Thoracic aorta (tissue), 2 donors: Measurements from ENCODE around the gene COX7C. TPM values are rescaled to one million over a fixed set of nuclear protein-coding genes. Genes with fewer than 3 reads are reported as not detected.
"Not testable (repeated sequence)": the region's sequence is repeated elsewhere in the genome, so short reads cannot be mapped to it uniquely, and the experiment has no call there.

Experiments
- ATAC-seq: fragments of 150-250 bp; one replicate; pipeline ENCODE4 v1.8.0; 2017; ENCODE audit warnings: low read depth; ENCODE audit not compliant: insufficient number of reproducible peaks, low FRiP score
- DNase-seq: peaks from one replicate; pipeline ENCODE4 v3.0.0-alpha.2; 2020; ENCODE audit warnings: low spot score
- H3K27ac ChIP-seq, 2 donors: fragments of 200-600 bp; sonication (generic); 1 replicate in 1 of 2; 2 replicates in 1 of 2; pipeline ENCODE4 v1.5.1; 2016; ENCODE audit warnings: mild to moderate bottlenecking in 2 of 2, moderate library complexity in 2 of 2
- H3K27me3 ChIP-seq: fragments of 200-600 bp; sonication (generic); replicated peaks from 2 replicates; pipeline ENCODE4 v1.6.0; 2016; ENCODE audit warnings: mild to moderate bottlenecking; ENCODE audit not compliant: insufficient read depth
- H3K36me3 ChIP-seq: fragments of 200-600 bp; sonication (generic); one replicate; pipeline ENCODE4 v1.5.1; 2016
- H3K4me1 ChIP-seq, 2 donors: fragments of 200-600 bp; sonication (generic); 1 replicate in 1 of 2; 2 replicates in 1 of 2; pipeline versions ENCODE4 v1.5.1 to v1.6.0; 2016; ENCODE audit warnings: low read depth in 2 of 2, mild to moderate bottlenecking in 1 of 2; ENCODE audit not compliant: control insufficient read depth in 1 of 2
- H3K4me3 ChIP-seq: fragments of 200-600 bp; sonication (generic); 2 replicates; pipeline ENCODE4 v1.5.1; 2016; ENCODE audit warnings: mild to moderate bottlenecking
- H3K9me3 ChIP-seq: fragments of 200-600 bp; sonication (generic); 2 replicates; pipeline ENCODE4 v1.5.1; 2016
- total RNA-seq, 2 donors: library from RNA; depleted of rRNA; stranded (reverse); fragments of >200 nt; gene quantifications; one replicate each; pipeline versions ENCODE4 v1.1.0 to v1.2.3, GENCODE V29; 2016
- TF ChIP-seq, protein P1 (sequence below): fragments of 200-600 bp; sonication (generic); IDR thresholded peaks from one replicate; pipeline ENCODE4 v1.5.1; 2019; ENCODE audit warnings: antibody characterized with exemption

Gene COX7C, protein sequence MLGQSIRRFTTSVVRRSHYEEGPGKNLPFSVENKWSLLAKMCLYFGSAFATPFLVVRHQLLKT
- total RNA-seq = 100 to 1,000 TPM; 226 to 240 TPM

DNA sequence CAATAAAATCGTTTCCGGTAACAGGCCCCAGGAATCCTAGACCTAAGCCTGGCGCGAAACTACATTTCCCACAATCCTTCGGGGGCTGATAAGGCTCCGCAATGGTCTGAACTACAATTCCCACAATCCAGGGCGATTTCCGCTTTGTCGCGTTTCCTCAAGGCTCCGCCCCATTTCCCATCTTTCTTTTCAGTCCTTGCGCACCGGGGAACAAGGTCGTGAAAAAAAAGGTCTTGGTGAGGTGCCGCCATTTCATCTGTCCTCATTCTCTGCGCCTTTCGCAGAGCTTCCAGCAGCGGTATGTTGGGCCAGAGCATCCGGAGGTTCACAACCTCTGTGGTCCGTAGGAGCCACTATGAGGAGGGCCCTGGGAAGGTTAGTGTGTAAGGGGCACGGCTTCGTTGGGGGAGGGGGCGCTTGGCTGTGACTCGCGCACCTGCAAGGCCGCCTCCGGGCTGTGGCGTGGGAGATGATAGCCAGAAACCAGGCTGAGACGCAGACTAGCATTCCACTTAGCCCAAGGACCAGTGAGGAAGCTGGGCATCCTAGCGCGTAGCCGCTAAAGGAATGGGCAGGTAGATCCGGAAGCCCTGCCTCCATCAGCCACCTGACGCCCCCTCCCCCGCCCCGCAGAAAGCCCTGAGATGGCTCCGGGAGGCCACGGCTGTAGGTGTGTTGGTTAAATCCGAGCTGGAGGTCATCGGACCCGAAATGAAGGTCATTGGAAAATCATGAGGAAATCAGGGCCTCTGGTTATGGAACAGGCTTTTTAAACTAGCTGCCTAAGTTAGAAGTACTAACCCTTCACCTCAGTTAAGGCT, at the start of gene COX7C:
Gene COX7C (plus strand): TSS at position 186 of the 821 bp plus-strand sequence. CDS start 115 bp downstream, at position 301.
- peaks cover 2 to 11% of the 10 kb centered on the region in 2 donors for H3K4me1 ChIP-seq
- peak within 1 kb of the TSS; percentile 87 to 88 for H3K27ac ChIP-seq
- DNase-seq = peak; percentile 86
- ATAC-seq = peak; percentile 100
- H3K4me3 ChIP-seq = peak within 1 kb of the TSS; percentile 98
- no peaks in the 10 kb centered on the region for H3K9me3 ChIP-seq
- no peaks in the 10 kb centered on the region for H3K27me3 ChIP-seq
- TF ChIP-seq, protein P1, sequence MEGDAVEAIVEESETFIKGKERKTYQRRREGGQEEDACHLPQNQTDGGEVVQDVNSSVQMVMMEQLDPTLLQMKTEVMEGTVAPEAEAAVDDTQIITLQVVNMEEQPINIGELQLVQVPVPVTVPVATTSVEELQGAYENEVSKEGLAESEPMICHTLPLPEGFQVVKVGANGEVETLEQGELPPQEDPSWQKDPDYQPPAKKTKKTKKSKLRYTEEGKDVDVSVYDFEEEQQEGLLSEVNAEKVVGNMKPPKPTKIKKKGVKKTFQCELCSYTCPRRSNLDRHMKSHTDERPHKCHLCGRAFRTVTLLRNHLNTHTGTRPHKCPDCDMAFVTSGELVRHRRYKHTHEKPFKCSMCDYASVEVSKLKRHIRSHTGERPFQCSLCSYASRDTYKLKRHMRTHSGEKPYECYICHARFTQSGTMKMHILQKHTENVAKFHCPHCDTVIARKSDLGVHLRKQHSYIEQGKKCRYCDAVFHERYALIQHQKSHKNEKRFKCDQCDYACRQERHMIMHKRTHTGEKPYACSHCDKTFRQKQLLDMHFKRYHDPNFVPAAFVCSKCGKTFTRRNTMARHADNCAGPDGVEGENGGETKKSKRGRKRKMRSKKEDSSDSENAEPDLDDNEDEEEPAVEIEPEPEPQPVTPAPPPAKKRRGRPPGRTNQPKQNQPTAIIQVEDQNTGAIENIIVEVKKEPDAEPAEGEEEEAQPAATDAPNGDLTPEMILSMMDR = no peak
- peaks cover 8% of the 10 kb centered on the region for H3K36me3 ChIP-seq

DNA sequence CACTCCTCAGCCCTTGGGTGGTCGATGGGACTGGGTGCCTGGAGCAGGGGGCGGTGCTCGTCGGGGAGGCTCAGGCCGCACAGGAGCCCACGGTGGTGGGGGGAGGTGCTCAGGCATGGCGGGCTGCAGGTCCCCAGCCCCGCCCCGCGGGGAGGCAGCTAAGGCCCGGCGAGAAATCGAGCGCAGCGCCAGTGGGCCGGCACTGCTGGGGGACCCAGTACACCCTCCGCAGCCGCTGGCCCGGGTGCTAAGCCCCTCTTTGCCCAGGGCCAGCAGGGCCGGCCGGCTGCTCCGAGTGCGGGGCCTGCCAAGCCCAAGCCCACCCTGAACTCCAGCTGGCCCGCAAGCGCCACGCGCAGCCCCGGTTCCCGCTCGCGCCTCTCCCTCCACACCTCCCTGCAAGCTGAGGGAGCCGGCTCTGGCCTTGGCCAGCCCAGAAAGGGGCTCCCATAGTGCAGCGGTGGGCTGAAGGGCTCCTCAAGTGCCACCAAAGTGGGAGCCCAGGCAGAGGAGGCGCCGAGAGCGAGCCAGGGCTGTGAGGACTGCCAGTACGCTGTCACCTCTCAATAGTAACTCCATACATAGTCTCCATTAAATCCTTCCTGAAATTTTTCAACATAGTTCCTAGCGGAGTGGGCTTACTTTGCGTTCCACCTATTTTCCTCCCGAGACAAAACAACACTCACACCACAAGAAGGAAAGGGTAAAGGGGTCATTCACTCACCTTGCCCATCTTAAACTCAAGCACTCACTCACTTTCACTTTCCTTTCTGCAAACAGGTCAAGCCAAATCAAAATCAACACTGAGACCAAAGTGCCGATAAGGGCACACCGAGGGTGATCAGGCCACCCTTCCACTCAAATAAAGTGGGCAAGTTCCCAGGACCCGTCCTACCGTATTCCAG, 48.0 kb upstream of the COX7C start:
- H3K27ac ChIP-seq, H3K4me1 ChIP-seq, H3K4me3 ChIP-seq, H3K36me3 ChIP-seq, H3K9me3 ChIP-seq, ATAC-seq, DNase-seq, H3K27me3 ChIP-seq: not testable (repeated sequence)

DNA sequence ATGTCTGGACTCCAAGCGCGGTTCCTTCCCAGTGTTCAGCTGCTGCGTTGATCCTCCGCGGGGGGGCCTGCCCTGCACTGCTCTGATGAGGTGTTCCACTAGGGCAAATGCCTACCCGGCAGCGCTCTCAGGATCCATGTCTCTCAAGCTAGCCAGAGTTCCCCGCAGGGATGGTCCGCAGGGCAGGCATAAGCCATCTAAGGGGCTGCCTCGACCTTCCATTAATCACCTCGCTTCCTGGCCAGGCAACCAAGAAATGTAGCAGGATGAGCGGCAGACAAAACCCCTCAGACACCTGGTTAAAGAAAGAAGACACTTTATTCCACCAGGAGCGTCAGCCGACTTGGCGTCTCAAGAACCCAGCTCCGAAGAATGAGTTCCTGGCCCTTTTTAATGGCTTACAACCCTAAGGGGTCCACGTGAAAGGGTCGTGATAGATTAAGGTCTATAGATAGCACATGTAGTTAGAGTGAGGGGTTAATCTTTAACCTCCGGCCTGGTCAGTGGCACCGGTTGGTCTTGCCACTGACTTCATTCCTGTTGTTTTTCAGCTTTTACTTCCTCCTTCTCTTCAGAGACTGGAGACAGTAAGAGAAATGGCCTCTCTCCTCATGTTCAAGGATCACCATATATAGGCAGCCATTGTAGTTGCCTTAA, 47.2 kb upstream of the COX7C start:
- Histone ChIP-seq H3K4me1 (no peaks in the 10 kb centered on the region), H3K36me3 (no peaks in the 10 kb centered on the region), H3K4me3 (no peak overlapping the region), H3K9me3 (no peaks in the 10 kb centered on the region), H3K27ac (no peak overlapping the region), H3K27me3 (no peaks in the 10 kb centered on the region)
- TF ChIP-seq, protein P1 = no peak
- no peak for ATAC-seq
- DNase-seq = no peak

DNA sequence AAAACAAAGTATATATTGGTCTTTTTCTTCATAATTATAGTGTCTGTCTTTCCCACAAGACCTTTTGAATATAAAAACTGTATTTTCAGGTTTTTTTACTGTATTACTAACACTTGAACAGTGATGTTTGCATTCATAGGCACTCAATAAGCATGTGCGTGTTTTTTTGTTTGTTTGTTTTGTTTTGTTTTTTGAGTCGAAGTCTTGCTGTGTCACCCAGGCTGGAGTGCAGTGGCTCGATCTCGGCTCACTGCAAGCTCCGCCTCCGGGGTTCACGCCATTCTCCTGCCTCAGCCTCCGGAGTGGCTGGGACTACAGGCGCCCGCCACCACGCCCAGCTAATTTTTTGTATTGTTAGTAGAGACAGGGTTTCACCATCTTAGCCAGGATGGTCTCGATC, 46.6 kb upstream of the COX7C start:
- H3K27ac ChIP-seq, H3K9me3 ChIP-seq, H3K36me3 ChIP-seq, ATAC-seq, H3K4me1 ChIP-seq, H3K4me3 ChIP-seq, DNase-seq, H3K27me3 ChIP-seq: not testable (repeated sequence)

DNA sequence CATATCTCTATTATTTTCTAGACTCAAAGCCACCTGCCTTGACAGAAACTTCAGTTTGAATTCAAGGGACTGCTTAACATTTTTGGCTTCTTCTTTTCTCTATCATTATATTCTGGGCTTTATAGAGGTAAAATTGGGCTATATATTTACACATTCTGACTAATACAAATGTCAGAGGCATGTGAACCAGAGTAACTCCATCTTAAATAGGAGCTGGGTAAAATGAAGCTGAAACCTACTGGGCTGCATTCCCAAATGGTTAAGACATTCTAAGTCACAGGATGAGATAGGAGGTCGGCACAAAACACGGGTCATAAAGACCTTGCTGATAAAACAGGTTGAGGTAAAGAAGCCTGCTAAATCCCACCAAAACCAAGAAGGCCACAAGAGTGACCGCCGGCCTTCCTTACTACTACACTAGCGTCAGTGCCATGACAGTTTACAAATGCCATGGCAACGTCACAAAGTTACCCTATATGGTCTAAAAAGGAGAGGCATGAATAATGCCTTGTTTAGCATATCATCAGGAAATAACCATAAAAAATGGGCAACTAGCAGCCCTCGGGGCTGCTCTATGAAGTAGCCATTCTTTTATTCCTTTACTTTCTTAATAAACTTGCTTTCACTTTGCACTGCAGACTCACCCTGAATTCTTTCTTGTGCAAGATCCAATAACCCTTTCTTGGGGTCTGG, 44.8 kb upstream of the COX7C start:
- no peaks in the 10 kb centered on the region for H3K27me3 ChIP-seq
- DNase-seq = no peak
- H3K27ac ChIP-seq = no peak overlapping the region
- no peaks in the 10 kb centered on the region for H3K4me1 ChIP-seq
- H3K36me3 ChIP-seq = no peaks in the 10 kb centered on the region
- H3K9me3 ChIP-seq = no peaks in the 10 kb centered on the region
- TF ChIP-seq, protein P1 = no peak
- no peak overlapping the region for H3K4me3 ChIP-seq
- ATAC-seq = no peak
